Keratinocyte (primary cell): ENCODE data around the gene CNNM4.

Experiments
- CTCF ChIP-seq, 3 experiments: IDR thresholded peaks in 1 of 3; conservative IDR thresholded peaks in 1 of 3; optimal IDR thresholded peaks in 1 of 3; 2 replicates in 2 of 3; 3 replicates in 1 of 3; pipeline versions ENCODE3 to v1.5.1; 2011; ENCODE audit warnings: low read length in 3 of 3, mild to moderate bottlenecking in 3 of 3, moderate library complexity in 2 of 3, control low read depth in 1 of 3, inconsistent platforms in 1 of 3; ENCODE audit not compliant: insufficient read depth in 2 of 3; ENCODE audit errors: extremely low read depth in 1 of 3
- EZH2 ChIP-seq: IDR thresholded peaks from one replicate; pipeline ENCODE4 v1.6.1; 2012; ENCODE audit warnings: inconsistent platforms, mild to moderate bottlenecking, low read length, moderate library complexity

- TF ChIP-seq CTCF (optimal IDR thresholded peaks at IDR 0.05 in 1 of 3, IDR thresholded peaks at IDR 0.05 in 1 of 3, conservative IDR thresholded peaks at IDR 0.05 in 1 of 3; ENCODE audit: extremely low read depth in 1 of 3, insufficient read depth in 2 of 3, low read length in 3 of 3) (no peak), EZH2 (no peak)
Measured at GRCh38 chr2:96730212-96730611, 30.5 kb upstream of the CNNM4 start.
